Activated T-helper 17 cell treated with anti-CD3 and anti-CD28 coated beads, Interleukin-2, amount 50 U/mL, for 72 hours (primary cell): ENCODE measurements around the gene DUSP16. TPM values are rescaled to one million over a fixed set of nuclear protein-coding genes. Genes with fewer than 3 reads are reported as not detected.
A peak's percentile ranks its signal among the peaks of the same experiment; 100 is the strongest.
"Not testable (repeated sequence)": the region's sequence is repeated elsewhere in the genome, so short reads cannot be mapped to it uniquely, and the experiment has no call there.

ENCODE experiments used
- ATAC-seq: fragments of 150-1000 bp; cut with Tn5 transposase; replicated peaks from 2 replicates; pipeline ENCODE4 v1.10.0; 2021; ENCODE audit warnings: mild to moderate bottlenecking, moderate library complexity
- H3K27ac Mint-ChIP-seq: one replicate; pipeline ENCODE4 v1.8.0; 2022; ENCODE audit warnings: mixed read lengths
- H3K27me3 Mint-ChIP-seq: one replicate; pipeline ENCODE4 v1.8.0; 2022; ENCODE audit warnings: mixed read lengths
- H3K36me3 Mint-ChIP-seq: one replicate; pipeline ENCODE4 v1.8.0; 2022; ENCODE audit warnings: low read depth, mild to moderate bottlenecking, mixed read lengths
- H3K4me1 Mint-ChIP-seq: one replicate; pipeline ENCODE4 v1.8.0; 2022; ENCODE audit warnings: mixed read lengths
- H3K4me3 Mint-ChIP-seq: one replicate; pipeline ENCODE4 v1.8.0; 2022; ENCODE audit warnings: mild to moderate bottlenecking, mixed read lengths
- H3K9me3 Mint-ChIP-seq: one replicate; pipeline ENCODE4 v1.8.0; 2022; ENCODE audit warnings: mixed read lengths
- total RNA-seq, 2 donors: library from RNA; stranded (reverse); gene quantifications; one replicate each; pipeline ENCODE4 v1.2.3, GENCODE V29; 2022

Gene DUSP16
- total RNA-seq, 2 donors from 2014 or later = 68.8 to 125 TPM

DNA sequence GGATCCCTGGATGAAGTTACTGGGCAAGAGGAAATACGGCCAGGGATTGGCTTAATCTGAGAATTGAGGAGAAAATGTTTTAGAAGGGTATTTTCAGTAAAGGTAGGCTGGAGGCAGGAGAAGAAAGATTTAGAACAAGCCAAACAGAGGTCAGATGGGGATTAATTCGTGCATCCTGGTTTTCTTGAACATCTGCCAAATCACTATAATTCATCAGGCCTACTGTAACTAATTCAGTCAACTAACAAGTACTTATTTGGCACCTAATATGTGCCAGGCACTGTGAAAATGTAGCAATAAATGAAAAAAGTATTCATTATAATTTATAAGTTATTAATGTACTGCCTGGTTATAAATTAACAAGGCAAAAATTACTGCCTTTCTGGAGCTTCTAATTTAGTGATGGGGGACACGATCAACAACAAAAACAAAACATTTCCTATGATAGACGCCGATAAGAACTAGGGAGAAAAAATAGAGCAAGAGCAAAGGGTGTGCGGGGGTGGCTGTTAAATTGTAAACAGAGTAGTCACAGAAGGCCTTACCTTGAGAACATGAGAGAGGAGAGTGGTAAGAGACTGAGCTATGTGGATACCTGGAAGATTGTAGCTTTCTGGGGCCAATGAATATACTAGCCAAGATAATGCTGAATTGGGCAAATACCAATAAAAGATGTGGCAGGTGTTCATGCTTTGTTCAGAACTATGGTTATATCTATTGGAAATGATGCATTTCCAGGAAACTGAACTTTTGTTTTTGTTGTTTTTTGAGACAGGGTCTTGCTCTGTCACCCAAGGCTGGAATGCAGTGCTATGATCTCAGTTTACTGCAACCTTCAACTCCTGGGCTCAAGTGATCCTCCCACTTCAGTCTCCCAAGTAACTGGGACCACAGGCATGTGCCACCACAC is 34.0 kb downstream of the DUSP16 start:
- Mint-ChIP-seq H3K27ac (peak overlapping the region; percentile 82), H3K4me3 (peak overlapping the region; percentile 65), H3K36me3 (peaks cover 62% of the 10 kb centered on the region), H3K27me3 (no peaks in the 10 kb centered on the region), H3K9me3 (no peaks in the 10 kb centered on the region), H3K4me1 (peaks cover 30% of the 10 kb centered on the region)
- peak; percentile 72 for ATAC-seq

DNA sequence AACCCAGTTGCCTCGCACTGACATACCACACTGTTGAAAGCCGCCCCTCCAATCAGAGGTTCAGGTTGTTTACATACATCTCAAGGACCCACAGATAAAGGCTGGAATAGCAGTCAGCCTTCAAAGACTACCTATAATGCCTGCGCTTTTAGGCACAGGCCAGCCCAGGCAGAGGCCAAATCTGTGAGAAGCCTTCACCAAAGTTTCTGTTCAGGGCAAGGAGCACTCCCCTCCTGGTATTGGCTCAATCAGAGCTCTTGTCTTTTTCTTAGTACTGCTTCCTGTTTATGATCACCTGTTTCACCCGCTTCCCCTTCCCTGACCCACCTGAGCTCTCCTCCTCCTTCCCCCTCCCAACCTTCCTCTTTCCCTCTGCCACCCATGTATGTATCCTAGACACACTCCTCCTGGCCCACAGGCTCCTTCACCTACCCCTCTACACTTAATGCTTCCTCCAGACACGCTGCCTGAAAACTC is 34.8 kb downstream of the DUSP16 start:
- Mint-ChIP-seq H3K27me3 (no peaks in the 10 kb centered on the region), H3K4me1 (peaks cover 30% of the 10 kb centered on the region), H3K4me3 (peak overlapping the region; percentile 65), H3K36me3 (peaks cover 58% of the 10 kb centered on the region), H3K9me3 (no peaks in the 10 kb centered on the region), H3K27ac (peak overlapping the region; percentile 82)
- ATAC-seq = peak; percentile 54

DNA sequence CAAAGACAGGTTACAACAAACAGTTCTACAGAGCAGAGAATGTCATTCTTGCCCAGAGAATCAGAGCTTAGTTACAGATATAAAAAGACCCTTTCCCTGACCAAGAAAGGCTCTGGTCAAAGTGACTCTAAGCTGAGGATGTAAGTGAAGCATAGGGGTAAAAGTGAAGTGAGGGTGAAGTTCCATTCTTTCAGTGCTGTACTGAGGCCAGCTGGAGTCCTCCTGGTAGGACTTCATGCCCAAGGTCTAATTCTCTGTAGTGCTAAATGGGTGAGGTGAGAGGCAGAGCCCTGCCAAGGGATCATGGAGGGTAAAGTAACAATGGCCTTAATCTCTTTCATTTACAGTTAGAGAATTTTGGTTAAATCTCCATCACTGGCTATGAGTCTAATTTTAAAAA is 38.5 kb downstream of the DUSP16 start:
- peak overlapping the region; percentile 29 for H3K27ac Mint-ChIP-seq
- no peak for ATAC-seq
- H3K27me3 Mint-ChIP-seq = no peaks in the 10 kb centered on the region
- H3K36me3 Mint-ChIP-seq = peaks cover 59% of the 10 kb centered on the region
- H3K4me1 Mint-ChIP-seq = peaks cover 36% of the 10 kb centered on the region
- H3K9me3 Mint-ChIP-seq = no peaks in the 10 kb centered on the region
- no peak overlapping the region for H3K4me3 Mint-ChIP-seq

DNA sequence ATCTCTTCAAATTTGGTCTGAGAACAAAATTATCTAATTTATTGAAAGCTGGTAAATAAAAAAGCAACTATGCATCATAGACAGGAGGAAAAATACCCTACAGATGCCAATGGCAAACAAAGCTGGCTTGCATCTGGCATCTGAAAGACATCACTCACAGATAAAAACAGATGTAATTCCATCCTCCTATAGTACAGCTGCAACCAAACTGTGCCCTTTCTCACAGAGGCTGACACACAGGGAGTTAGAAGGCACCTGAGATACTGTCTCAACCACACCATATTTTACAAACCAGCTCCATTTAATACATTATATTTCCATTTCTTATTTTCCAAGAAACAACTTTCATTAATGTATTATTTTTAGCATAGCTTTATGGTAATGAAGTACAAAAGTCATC is 39.4 kb downstream of the DUSP16 start:
- Mint-ChIP-seq H3K27me3 (no peaks in the 10 kb centered on the region), H3K27ac (peak overlapping the region; percentile 29), H3K36me3 (peaks cover 60% of the 10 kb centered on the region), H3K4me1 (peaks cover 33% of the 10 kb centered on the region), H3K4me3 (no peak overlapping the region), H3K9me3 (no peaks in the 10 kb centered on the region)
- ATAC-seq = no peak

DNA sequence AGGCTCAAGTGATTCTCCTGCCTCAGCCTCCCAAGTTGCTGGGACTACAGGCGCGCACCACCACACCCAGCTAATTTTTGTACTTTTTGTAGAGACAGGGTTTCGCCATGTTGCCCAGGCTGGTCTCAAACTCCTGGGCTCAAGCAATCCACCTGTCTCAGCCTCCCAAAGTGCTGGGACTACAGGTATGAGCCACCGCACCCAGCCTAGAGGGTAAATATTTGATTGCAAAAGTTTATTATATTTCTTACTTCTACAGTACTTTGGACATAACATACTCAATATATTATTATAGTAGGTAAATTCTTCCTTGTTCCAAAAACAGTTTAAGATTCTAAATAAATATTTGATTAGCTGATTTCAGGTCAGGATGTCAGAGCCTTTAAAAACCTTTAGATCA is 40.0 kb downstream of the DUSP16 start:
- not testable (repeated sequence) for H3K4me3 Mint-ChIP-seq

DNA sequence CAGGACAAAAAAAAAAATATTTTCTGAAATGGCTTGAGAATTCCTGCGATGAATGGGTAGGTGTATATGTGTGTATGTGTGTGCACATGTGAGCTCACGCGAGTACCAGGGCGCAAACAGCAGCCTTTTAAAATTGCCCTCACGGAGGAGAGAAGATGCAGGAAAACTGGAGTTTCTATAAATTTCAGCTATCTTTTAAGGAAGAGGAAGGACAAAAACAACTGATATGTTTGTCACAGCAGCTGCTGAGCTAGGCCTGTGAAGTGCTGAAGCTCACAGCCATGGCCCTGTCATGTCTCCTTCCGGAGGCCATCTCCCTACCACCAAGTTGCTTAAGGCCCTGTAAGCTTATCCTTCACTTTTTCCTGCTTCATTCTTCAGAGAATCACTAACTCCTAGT is 40.8 kb downstream of the DUSP16 start:
- no peak for ATAC-seq
- peaks cover 35% of the 10 kb centered on the region for H3K4me1 Mint-ChIP-seq
- no peaks in the 10 kb centered on the region for H3K27me3 Mint-ChIP-seq
- H3K4me3 Mint-ChIP-seq = no peak overlapping the region
- peaks cover 66% of the 10 kb centered on the region for H3K36me3 Mint-ChIP-seq
- H3K9me3 Mint-ChIP-seq = no peaks in the 10 kb centered on the region
- peak overlapping the region; percentile 29 for H3K27ac Mint-ChIP-seq

More for the DNA sequence above, 40.0 kb downstream of the DUSP16 start:
- H3K4me1 Mint-ChIP-seq = peaks cover 30% of the 10 kb centered on the region
- H3K27ac Mint-ChIP-seq, H3K9me3 Mint-ChIP-seq, H3K27me3 Mint-ChIP-seq, ATAC-seq: not testable (repeated sequence)
- H3K36me3 Mint-ChIP-seq = peaks cover 60% of the 10 kb centered on the region

DNA sequence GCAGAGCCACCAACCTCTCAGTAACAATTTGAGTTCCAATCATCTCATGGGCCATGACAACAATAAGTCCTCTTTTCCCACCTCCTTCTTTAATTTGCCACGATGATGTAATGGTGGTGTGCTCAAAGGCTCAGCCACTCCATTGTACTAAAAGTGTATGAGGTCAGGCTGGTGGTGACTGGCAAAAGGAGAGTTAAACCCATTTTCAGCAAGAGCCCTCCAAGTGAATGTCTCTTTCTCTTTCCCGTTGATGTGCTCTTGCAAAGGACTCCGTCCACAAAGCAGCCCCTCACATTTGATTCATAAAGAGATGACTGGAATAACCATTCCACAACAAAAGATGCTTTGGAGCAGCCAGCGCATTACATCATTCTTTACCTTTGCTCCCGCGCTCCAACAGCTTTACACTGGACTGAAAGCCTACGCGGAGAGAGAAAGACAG is 41.6 kb downstream of the DUSP16 start:
- Mint-ChIP-seq H3K27ac (no peak overlapping the region), H3K4me1 (peaks cover 34% of the 10 kb centered on the region), H3K27me3 (no peaks in the 10 kb centered on the region), H3K36me3 (peaks cover 70% of the 10 kb centered on the region), H3K9me3 (no peaks in the 10 kb centered on the region), H3K4me3 (peak overlapping the region; percentile 7)
- ATAC-seq = no peak

DNA sequence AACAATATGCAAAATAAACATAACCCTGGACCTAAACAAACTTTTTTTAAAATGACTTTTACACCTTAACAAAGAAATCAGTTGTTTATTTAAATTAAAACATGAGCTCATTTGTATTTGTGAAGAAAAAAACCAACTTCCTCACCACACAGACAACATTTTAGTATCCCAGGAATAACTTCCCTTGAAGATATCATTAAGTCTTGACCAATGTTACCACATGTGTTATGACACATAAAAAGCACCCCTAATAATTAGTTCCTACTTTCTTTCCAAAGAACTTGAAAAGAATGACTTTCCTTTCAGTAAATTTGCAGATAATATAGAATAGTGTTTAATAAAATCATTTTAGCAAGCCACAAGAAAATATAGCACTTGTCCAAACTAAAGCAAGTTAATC is 42.4 kb downstream of the DUSP16 start:
- Mint-ChIP-seq H3K27me3 (no peaks in the 10 kb centered on the region), H3K9me3 (no peaks in the 10 kb centered on the region)
- ATAC-seq = no peak

DNA sequence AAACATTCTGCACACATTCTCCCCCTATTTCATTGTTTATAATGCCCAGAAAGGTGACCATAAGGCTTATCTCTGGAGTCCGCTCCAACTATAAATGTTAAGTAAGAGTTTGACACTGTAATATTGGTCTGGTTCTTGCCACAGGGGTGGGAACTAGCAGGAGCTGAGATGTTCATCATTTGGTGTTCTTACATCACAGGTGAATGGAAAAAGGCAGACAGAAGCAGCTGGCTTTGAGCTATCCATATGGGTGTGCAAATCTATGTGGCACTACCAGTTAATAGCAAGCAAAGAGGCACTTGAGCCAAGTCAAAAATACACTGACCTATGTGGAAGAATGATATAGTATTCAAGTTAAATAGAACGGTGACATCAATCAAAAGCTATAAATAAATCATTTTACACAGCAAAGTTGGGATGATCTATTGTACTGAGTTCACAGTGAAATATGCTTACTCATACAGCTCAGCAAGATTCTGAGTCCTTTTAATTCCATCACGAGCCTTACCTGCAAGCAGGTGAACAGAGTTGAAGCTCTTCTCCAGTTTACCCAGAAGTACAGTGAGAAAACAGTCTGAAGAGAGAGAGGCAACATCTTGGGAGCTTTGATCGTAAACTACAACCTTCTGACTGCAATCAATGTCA is 43.2 kb downstream of the DUSP16 start:
- Mint-ChIP-seq H3K27ac (no peak overlapping the region), H3K27me3 (no peaks in the 10 kb centered on the region), H3K4me1 (peaks cover 37% of the 10 kb centered on the region), H3K36me3 (peaks cover 82% of the 10 kb centered on the region), H3K9me3 (no peaks in the 10 kb centered on the region), H3K4me3 (peak overlapping the region; percentile 10)
- no peak for ATAC-seq

More for the DNA sequence above, 42.4 kb downstream of the DUSP16 start:
- Mint-ChIP-seq H3K4me1 (peaks cover 34% of the 10 kb centered on the region), H3K27ac (no peak overlapping the region), H3K4me3 (no peak overlapping the region), H3K36me3 (peaks cover 74% of the 10 kb centered on the region)

DNA sequence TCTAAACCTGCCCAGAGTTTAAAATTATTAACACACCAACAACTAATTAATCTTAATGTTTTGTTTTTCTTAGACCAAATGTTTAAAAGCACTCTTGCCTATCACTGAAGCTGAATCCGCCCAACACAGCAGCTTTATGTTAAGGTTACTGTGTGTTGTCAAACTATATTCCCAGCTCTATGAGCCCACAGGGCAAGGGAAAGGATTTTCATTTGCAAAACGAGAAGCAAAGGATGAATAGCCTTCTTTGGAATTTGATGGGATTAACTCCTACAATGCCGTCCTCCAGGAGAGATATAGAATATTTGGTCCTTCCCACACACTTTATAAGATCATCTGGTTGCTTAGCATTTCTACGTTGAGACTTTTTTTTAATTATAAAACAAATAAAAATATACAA is 43.7 kb downstream of the DUSP16 start:
- H3K4me1 Mint-ChIP-seq = peaks cover 40% of the 10 kb centered on the region
- H3K27ac Mint-ChIP-seq = peak overlapping the region; percentile 23
- H3K36me3 Mint-ChIP-seq = peaks cover 88% of the 10 kb centered on the region
- no peaks in the 10 kb centered on the region for H3K9me3 Mint-ChIP-seq
- ATAC-seq = no peak
- H3K27me3 Mint-ChIP-seq = no peaks in the 10 kb centered on the region
- H3K4me3 Mint-ChIP-seq = no peak overlapping the region

DNA sequence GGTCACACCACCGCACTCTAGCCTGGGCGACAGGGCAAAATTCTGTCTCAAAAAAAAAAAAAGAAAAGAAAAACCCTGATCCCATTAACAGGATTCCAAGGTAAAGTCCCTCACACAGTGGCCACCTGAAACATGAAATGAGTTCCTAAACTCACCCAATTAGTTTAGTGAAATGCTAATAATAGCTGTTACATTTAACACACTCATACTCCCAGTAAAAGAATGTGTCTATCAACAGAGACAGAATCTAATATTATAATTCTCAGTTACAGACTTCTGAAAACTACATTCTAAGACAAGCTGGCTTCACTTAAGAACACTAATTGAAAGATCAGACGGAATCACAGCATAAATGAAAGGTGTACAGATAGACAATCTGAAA is 44.2 kb downstream of the DUSP16 start:
- Mint-ChIP-seq H3K27ac (peak overlapping the region; percentile 23), H3K36me3 (peaks cover 92% of the 10 kb centered on the region), H3K9me3 (no peaks in the 10 kb centered on the region), H3K4me1 (peaks cover 40% of the 10 kb centered on the region), H3K27me3 (no peaks in the 10 kb centered on the region), H3K4me3 (peak overlapping the region; percentile 28)
- ATAC-seq = no peak

DNA sequence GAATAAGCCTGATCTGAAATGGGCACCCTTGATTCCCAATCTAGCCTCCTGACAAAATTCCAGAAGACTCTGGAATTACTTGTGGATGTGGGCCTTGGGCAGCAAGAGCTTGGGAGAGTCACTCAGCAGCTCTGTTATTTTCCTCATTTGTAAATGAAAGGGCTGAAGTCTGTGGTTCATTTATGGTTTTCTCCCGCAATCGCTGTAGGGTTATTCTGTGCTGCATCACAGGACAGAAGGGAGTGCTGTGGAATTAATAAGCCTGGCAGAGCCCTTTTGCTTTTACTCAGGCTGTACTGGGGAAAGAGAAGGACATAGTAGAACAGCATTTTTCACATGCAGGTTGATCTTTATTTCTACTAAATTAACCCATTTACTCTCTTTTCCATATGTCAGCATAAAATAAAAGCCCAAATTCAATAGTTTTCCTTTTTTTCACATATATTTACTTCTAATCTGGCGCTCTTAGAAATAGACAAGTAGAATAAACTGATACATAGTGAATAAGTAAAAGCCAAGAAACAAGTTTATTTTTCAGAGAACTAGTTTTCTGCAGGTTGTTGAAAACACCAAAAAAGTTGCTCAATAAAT is 49.2 kb downstream of the DUSP16 start:
- H3K4me3 Mint-ChIP-seq = no peak overlapping the region
- no peaks in the 10 kb centered on the region for H3K9me3 Mint-ChIP-seq
- peaks cover 20% of the 10 kb centered on the region for H3K4me1 Mint-ChIP-seq
- no peaks in the 10 kb centered on the region for H3K27me3 Mint-ChIP-seq
- H3K36me3 Mint-ChIP-seq = peaks cover 55% of the 10 kb centered on the region
- ATAC-seq = no peak
- H3K27ac Mint-ChIP-seq = no peak overlapping the region

DNA sequence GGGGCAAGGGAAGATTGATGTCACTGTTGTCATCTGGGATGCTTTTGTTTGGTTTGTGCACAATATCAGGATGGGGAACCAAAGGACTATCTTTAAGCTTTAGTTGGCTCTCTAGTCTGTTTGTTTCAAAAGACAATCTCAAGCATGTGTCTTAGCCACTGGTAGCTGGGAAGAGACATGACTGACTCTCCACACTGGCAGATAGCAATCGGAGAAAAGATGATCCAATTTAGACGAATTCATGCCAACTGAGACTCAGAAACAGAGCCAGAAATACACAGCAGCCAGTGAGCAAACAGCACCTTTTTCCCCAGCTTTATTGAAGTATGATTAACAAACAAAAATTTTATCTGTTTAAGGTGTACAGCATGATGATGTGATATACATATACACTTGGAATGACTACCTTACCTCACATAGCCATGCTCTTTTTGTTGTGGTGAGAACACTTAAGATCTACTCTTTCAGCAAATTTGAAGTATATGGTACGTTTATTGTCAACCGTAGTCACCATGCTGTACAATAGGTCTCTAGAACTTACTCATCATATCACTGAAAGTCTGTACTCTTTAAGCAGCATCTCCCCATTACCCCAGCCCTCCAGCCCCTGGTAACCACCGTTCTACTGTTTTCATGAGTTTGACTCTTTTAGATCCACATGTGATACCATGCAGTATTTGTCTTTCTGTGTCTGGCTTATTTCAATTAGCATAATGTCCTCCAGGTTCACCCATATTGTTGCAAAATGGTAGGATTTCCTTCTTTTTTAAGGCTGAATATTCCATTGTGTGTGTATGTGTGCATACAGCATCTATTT is 50.6 kb downstream of the DUSP16 start:
- Mint-ChIP-seq H3K9me3 (no peaks in the 10 kb centered on the region), H3K27me3 (no peaks in the 10 kb centered on the region), H3K4me3 (no peak overlapping the region), H3K4me1 (peaks cover 12% of the 10 kb centered on the region), H3K27ac (no peak overlapping the region), H3K36me3 (peaks cover 41% of the 10 kb centered on the region)
- ATAC-seq = peak; percentile 91
